ENCODE data around the gene MYF5. TPM values are rescaled to one million over a fixed set of nuclear protein-coding genes. Genes with fewer than 3 reads are reported as not detected.

Gene MYF5
- total RNA-seq, 1 experiment from 2014 or later: not detected

DNA sequence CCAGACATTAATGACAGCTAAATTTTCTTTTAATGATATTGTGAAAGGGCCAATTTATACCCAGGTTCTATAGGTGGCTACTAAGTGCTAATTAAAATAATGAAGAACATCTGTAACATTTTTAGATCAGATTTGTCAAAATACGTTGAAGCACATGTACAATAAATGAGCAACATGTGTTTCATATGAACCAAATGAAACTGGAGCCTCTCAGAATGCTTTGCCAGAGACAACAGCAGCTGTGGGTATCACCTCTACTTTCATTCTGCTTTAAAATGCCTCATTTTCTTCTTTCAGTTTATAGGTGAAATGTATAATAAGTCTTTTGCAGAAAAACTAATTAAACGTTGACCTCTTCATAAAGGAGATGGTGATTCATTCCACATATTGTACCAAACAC, 35.4 kb upstream of the MYF5 start:
- H4K20me1 ChIP-seq (ENCODE audit: control insufficient read depth, insufficient read depth, insufficient read length): no peaks in the 10 kb centered on the region
- no peak overlapping the region for H3K27ac ChIP-seq (ENCODE audit: insufficient read length, low read depth, low read length)
- no peak overlapping the region for H3T11ph ChIP-seq (ENCODE audit: low read length)
- H2AFZ ChIP-seq (ENCODE audit: low read length): no peak overlapping the region
- no peak overlapping the region for H2BK120ac ChIP-seq (ENCODE audit: low read depth, low read length, poor library complexity, severe bottlenecking)
- no peak overlapping the region for H3K4me3 Mint-ChIP-seq
- no peak overlapping the region for H3K4ac ChIP-seq (ENCODE audit: low read depth, low read length)
- H3K9ac ChIP-seq (ENCODE audit: extremely low read depth, insufficient read length, low read length): no peak overlapping the region
- no peaks in the 10 kb centered on the region for H3K36me3 Mint-ChIP-seq (ENCODE audit: insufficient read depth in 1 of 3, low read depth in 3 of 3)
- no peak overlapping the region for H2BK20ac ChIP-seq (ENCODE audit: low read depth, low read length, poor library complexity, severe bottlenecking)
- H3K23ac ChIP-seq (ENCODE audit: insufficient read length, low read depth, low read length): no peak overlapping the region
- no peak overlapping the region for H4K8ac ChIP-seq (replicated peaks; ENCODE audit: insufficient read length, low read depth, low read length)
- WGBS (ENCODE audit: extremely low coverage, insufficient read length, low lambda C conversion rate): no CpG with 5 or more reads among the region's 2 CpGs
- no peaks in the 10 kb centered on the region for H3K9me3 ChIP-seq (ENCODE audit: control insufficient read depth, low read depth, low read length)
- TF ChIP-seq, protein P1, sequence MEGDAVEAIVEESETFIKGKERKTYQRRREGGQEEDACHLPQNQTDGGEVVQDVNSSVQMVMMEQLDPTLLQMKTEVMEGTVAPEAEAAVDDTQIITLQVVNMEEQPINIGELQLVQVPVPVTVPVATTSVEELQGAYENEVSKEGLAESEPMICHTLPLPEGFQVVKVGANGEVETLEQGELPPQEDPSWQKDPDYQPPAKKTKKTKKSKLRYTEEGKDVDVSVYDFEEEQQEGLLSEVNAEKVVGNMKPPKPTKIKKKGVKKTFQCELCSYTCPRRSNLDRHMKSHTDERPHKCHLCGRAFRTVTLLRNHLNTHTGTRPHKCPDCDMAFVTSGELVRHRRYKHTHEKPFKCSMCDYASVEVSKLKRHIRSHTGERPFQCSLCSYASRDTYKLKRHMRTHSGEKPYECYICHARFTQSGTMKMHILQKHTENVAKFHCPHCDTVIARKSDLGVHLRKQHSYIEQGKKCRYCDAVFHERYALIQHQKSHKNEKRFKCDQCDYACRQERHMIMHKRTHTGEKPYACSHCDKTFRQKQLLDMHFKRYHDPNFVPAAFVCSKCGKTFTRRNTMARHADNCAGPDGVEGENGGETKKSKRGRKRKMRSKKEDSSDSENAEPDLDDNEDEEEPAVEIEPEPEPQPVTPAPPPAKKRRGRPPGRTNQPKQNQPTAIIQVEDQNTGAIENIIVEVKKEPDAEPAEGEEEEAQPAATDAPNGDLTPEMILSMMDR (conservative IDR thresholded peaks at IDR 0.05): no peak
- no peak overlapping the region for H4K91ac ChIP-seq (ENCODE audit: insufficient read length, low read depth, low read length)
- peaks cover 19 to 33% of the 10 kb centered on the region in 2 experiments for H3K4me1 Mint-ChIP-seq
- H2BK15ac ChIP-seq (ENCODE audit: low read depth, low read length): no peak overlapping the region
- no peak for DNase-seq
- no peaks in the 10 kb centered on the region; a peak in 1 of 5 replicates for H3K9me3 Mint-ChIP-seq
- H3K23me2 ChIP-seq (ENCODE audit: insufficient read length, low read depth, low read length, poor library complexity, severe bottlenecking): no peaks in the 10 kb centered on the region
- no peak overlapping the region for H3K18ac ChIP-seq (ENCODE audit: insufficient read length, low read depth, low read length)
- H2BK5ac ChIP-seq (ENCODE audit: insufficient read length, low read length): no peak overlapping the region
- no peak overlapping the region for H3K14ac ChIP-seq (ENCODE audit: insufficient read depth, low read length)
- H3K4me1 ChIP-seq (ENCODE audit: insufficient read depth, low read length): peaks cover 3% of the 10 kb centered on the region; the same call in 1 of the 2 replicates
- H3K79me1 ChIP-seq (ENCODE audit: insufficient read depth, low read depth, low read length, poor library complexity, severe bottlenecking): no peaks in the 10 kb centered on the region
- no peak overlapping the region for H4K5ac ChIP-seq (ENCODE audit: insufficient read length, low read depth, low read length)
- H3K27ac Mint-ChIP-seq: no peak overlapping the region
- no peak overlapping the region for H2BK12ac ChIP-seq (ENCODE audit: insufficient read length, low read depth, low read length)
- H3K27me3 Mint-ChIP-seq (ENCODE audit: low read depth): no peaks in the 10 kb centered on the region
- H2AK5ac ChIP-seq (ENCODE audit: insufficient read length, low read length): no peak overlapping the region
- no peaks in the 10 kb centered on the region for H3K27me3 ChIP-seq (ENCODE audit: insufficient read depth, low read length)
- no peaks in the 10 kb centered on the region for H3K79me2 ChIP-seq (ENCODE audit: insufficient read depth, low read length)
- H3K4me2 ChIP-seq (ENCODE audit: insufficient read depth, insufficient read length, low read length): no peak overlapping the region
- no peak overlapping the region for H3K56ac ChIP-seq (ENCODE audit: insufficient read length, low read depth, low read length)

Measured in H9 (cell line).